ENCODE data around the gene SLC49A4.

Gene SLC49A4

GRCh38 chr3:122929188-122930062, 134.6 kb downstream of the SLC49A4 start:
- DNase-seq (ENCODE audit: low spot score): no peak

- DNase-seq (ENCODE audit: low spot score): no peak
Measured at GRCh38 chr3:122930063-122930997, 135.5 kb downstream of the SLC49A4 start.
